HG03097 (cell line): ENCODE results near the gene PLD4.
"Not testable (repeated sequence)": the region's sequence is repeated elsewhere in the genome, so short reads cannot be mapped to it uniquely, and the experiment has no call there.

Source experiments
- ATAC-seq: cut with Tn5 transposase; IDR thresholded peaks from one replicate; pipeline ENCODE4 v1.9.1; 2021; ENCODE audit not compliant: unreplicated experiment, low FRiP score

The PLD4 gene

DNA sequence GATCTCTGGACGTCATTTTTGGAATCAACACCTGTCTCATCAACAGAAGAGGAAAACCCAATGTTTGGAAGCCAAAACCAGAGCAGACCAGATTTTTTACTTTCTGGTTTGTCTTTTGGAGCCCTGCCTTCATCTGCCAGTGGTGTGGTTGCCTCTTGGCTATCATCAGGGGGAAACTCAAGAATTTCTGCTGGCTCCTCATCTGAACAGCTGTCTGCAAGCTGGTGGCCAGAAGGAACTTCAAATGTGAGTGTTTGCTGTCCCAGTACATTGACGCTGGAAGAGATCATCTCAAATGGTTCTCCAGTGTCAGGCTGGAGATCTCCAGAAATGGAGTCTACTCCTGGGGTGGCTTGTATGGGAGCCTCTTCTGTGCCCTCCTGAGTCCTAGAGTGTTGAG, 13.8 kb downstream of the PLD4 start:
- ATAC-seq: no peak

GRCh38 chr14:104938960-104939359, 14.3 kb downstream of the PLD4 start:
- ATAC-seq: no peak

GRCh38 chr14:104939666-104940410, 15.2 kb downstream of the PLD4 start:
- ATAC-seq: no peak

GRCh38 chr14:104940526-104941150, 16.0 kb downstream of the PLD4 start:
- no peak for ATAC-seq

GRCh38 chr14:104941508-104942365, 17.1 kb downstream of the PLD4 start:
- ATAC-seq: no peak

GRCh38 chr14:104942586-104942985, 17.9 kb downstream of the PLD4 start:
- ATAC-seq: no peak

DNA sequence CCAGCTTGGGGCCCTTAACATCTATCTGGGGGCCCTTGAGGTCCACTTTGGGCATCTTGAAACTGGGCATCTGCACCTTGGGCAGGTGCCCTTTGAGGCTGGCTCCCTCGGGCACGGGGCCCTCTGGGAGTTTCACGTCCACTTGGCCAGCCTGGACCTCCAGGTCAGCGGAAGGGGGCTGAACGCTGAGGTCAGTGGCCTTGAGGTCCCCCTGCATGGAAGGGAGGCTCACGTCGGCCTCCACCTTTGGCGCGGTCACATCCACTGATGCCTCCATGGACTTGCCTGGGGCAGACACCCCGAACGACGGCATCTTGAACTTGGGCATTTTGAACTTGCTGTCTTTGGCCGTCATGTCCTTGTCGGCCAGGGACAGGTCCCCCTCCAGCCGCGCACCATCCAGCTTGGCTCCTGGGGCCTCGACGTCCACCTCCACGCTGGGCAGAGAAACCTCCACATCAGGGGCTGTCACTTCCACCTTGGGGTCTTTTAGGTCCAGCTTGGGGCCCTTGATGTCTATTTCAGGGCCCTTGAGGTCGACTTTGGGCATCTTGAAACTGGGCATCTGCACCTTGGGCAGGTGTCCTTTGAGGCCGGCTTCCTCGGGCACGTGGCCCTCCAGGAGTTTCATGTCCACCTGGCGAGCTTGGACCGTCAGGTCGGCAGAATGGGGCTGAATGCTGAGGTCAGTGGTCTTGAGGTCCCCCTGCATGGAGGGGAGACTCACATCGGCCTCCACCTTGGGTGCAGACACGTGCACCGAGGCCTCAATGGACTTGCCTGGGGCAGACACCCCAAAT, 18.7 kb downstream of the PLD4 start:
- ATAC-seq: not testable (repeated sequence)

- not testable (repeated sequence) for ATAC-seq
Observed at GRCh38 chr14:104944016-104944308, 19.3 kb downstream of the PLD4 start.

DNA sequence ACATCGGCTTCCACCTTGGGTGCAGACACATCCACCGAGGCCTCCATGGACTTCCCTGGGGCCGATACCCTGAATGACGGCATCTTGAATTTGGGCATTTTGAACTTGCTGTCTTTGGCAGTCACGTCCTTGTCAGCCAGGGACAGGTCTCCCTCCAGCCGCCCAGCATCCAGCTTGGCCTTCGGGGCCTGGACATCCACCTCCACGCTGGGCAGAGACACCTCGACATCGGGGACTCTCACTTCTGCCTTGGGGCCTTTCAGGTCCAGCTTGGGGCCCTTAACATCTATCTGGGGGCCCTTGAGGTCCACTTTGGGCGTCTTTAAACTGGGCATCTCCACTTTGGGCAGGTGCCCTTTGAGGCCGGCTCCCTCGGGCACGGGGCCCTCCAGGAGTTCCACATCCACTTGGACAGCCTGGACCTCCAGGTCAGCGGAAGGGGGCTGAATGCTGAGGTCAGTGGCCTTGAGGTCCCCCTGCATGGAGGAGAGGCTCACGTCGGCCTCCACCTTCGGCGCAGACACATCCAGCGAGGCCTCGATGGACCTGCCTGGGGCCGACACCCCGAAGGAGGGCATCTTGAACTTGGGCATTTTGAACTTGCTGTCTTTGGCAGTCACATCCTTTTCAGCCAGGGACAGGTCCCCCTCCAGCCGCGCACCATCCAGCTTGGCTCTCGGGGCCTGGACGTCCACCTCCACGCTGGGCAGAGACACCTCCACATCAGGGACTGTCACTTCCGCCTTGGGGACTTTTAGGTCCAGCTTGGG, 19.9 kb downstream of the PLD4 start:
- not testable (repeated sequence) for ATAC-seq

- not testable (repeated sequence) for ATAC-seq
Observed at GRCh38 chr14:104945266-104945665, 20.6 kb downstream of the PLD4 start.

GRCh38 chr14:104945986-104946965, 21.6 kb downstream of the PLD4 start:
- not testable (repeated sequence) for ATAC-seq

GRCh38 chr14:104947201-104947600, 22.5 kb downstream of the PLD4 start:
- not testable (repeated sequence) for ATAC-seq

- ATAC-seq: not testable (repeated sequence)
Observed at GRCh38 chr14:104947881-104948735, 23.4 kb downstream of the PLD4 start.

DNA sequence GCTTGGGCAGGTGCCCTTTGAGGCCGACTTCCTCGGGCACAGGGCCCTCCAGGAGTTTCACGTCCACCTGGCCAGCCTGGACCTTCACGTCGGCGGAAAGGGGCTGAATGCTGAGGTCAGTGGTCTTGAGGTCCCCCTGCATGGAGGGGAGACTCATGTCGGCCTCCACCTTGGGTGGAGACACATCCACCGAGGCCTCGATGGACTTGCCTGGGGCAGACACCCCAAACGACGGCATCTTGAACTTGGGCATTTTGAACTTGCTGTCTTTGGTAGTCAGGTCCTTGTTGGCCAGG, 24.0 kb downstream of the PLD4 start:
- ATAC-seq: no peak

DNA sequence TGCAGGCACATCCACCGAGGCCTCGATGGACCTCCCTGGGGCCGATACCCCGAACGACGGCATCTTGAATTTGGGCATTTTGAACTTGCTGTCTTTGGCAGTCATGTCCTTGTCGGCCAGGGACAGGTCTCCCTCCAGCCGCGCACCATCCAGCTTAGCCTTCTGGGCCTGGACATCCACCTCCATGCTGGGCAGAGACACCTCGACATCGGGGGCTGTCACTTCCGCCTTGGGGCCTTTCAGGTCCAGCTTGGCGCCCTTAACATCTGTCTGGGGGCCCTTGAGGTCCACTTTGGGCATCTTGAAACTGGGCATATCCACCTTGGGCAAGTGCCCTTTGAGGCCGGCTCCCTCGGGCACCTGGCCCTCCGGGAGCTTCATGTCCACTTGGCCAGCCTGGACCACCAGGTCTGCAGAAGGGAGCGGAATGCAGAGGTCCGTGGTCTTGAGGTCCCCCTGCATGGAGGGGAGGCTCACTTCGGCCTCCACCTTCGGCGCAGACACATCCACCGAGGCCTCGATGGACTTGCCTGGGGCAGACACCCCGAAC, 24.8 kb downstream of the PLD4 start:
- ATAC-seq: not testable (repeated sequence)

DNA sequence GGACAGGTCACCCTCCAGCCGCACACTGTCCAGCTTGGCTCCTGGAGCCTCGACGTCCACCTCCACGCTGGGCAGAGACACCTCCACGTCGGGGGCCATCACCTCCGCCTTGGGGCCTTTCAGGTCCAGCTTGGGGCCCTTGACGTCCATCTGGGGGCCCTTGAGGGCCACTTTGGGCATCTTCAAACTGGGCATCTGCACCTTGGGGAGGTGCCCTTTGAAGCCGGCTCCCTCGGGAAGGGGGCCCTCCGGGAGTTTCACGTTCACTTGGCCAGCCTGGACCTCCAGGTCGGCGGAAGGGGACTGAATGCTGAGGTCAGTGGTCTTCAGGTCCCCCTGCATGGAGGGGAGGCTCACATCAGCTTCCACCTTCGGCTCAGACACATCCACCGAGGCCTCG, 25.3 kb downstream of the PLD4 start:
- ATAC-seq: no peak

GRCh38 chr14:104950701-104951100, 26.0 kb downstream of the PLD4 start:
- not testable (repeated sequence) for ATAC-seq
